GM19438 (cell line): Measurements from ENCODE around the gene KMT2C.
"Not testable (repeated sequence)": the region's sequence is repeated elsewhere in the genome, so short reads cannot be mapped to it uniquely, and the experiment has no call there.

Experiments
- ATAC-seq: cut with Tn5 transposase; IDR thresholded peaks from one replicate; pipeline ENCODE4 v1.9.1; 2021; ENCODE audit warnings: low read depth; ENCODE audit not compliant: unreplicated experiment

KMT2C gene

DNA sequence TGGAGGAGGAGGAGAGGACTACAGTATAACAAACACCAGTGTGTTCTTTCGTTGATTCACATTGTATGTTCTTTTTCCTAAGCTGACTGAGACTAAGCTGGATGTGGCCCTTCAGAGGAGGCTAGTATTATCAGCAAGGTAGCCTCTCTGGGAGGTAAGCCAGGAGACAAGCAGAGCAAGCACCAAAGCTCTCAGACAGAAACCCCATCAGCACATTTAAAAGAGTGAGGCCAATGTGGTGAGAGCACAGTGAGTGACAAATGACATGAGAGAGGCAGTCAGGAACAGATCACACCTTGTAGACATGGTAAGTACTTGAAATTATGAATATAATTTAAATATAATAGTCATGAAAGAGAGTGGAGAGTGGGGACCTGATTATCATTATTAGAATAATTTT is 107.6 kb downstream of the KMT2C start:
- no peak for ATAC-seq

DNA sequence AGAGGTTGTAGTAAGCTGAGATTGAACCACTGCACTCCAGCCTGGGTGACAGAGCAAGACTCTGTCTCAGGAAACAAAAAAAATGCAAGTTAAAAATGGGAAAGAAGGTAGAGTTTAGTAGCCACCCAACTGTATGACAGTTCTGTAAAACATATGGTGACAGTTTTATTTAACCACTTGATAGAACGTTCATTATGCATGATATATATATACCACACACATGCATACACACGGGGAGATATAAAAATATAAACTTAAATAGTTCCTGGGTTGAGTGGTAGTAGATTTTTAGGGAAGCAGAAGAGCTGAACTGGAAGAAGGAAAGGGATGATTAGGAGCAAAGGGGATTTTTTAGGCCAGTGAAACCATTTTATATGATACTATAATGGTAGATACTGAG is 120.0 kb downstream of the KMT2C start:
- ATAC-seq, result no peak

DNA sequence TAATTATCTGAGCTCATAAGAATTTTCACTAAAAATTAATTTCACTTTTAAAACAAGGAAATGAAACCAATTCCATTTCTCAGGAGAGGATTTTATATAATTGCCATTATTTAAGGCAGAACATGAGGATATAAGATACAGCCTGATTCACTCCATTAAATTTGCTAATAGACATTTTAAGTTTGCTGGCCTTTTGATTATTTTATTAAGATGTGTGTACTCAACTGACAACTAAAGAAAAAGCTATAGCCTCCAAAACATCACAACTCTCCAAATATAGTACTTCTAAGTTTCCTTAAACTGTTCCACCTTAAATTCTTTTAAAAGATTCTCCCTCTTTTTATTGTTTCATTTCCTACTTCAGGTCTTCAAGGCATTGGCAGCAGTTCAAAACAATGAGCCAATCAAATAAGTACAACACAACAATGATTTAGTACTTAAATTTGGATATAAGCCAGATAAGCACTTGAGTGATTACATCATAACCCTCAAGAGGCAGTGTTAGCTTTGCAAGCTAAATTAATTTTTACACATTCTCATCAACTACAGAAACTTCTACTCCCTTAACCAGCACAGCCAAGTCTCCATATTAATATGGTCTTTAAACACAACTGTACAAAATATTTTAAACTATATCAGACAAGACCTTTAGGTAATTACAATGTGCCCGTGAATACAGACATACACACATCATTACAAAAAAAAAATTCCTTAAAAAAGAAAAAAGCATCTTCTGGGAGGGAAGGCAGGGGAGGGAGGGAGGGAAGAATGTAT is 121.8 kb downstream of the KMT2C start:
- ATAC-seq, result no peak

DNA sequence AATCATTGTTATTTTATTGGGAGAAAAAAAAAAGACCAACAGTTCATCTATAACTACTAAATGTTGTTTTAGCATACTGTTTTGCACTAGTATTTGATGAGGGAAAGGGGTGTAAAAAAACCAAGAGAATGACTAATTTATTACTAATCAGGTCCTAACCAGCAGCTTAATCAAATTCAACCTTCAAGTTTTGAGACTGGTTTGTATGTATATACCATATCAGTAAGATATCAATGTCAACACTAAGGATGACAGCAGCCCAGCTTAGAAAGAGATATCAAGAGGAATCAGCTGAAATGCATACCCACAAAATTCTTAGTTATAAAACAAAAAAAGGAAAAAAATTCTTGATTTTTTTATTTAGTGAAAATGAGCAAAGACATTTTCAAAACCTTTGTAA is 122.6 kb downstream of the KMT2C start:
- ATAC-seq, result no peak

DNA sequence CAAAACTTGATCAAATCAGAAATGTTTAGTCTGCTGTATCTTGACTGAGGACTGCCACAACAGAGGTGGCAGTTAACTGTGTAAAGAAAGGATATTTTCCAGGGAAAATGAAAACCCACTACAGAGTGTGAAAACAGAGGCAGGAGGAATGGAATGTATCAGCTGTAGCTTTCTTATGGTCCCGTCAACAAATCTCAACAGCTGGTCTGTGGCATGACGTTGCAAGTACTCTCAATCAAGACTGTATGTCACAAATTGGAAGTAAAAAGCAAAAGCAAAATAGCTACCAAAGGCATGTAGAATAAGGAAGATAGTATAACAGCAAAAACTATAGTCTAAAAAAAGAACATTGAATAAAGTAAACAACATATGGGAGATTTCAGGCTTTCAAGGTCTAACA is 123.5 kb downstream of the KMT2C start:
- no peak for ATAC-seq

DNA sequence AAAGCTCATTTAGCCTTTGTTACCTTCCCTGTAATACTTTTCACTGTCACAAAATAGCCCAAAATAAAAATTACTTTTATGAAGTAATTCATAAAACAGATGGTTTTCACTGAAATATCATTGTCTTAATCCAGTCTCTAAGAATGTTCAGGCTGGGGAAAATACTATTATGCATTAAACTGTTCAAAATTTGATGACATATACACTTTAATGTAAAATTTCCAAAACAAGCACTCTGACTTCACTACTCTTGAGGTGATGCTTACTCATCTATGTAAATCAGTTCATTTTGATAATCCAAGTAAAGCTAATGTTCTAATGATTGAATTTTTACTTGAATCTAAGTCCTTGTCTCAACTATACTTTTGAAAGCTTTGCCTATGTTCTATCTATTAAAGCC is 127.9 kb downstream of the KMT2C start:
- no peak for ATAC-seq

DNA sequence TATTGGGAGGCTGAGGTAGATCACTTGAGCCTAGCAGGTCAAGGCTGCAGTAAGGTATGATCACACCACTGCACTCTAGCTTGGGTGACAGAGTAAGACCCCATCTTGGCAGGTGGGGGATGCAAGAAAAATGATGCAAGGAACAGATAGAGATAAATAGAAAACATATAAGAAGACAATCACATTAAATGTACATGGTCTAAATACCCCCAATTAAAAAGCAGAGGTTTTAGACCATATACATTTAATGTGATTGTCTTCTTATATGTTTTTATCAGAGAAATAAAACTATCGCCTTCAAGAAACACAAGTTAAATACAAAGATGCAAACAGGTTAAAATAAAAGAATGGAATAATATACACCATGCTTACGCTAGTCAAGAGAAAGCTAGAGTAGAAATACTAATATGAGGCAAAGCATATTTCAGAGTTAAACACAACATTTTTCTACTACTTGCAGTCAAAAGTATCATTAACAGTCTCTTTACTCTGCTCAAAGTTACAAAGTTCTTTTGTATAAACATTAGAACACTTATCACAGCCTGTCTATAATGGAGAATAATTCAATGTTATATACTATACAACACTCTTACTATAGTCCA is 136.2 kb downstream of the KMT2C start:
- ATAC-seq, result not testable (repeated sequence)

DNA sequence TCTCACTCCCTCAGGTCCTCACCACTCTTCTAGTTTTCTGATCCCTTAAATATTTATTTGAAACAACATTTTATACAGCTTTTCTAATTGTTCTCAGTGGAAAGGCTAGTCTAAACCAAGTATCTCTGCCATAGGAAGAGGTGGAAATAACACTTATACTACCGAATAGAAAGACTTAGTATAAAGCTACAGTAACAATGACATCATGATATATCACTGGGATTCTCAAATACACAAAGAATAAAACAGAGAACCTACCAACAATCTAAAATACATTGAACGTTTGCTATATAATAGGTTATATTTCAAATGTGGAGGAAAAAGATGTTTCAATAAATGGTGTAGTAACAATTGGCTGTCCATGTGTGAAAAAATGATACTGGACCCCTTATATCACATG is 142.9 kb downstream of the KMT2C start:
- no peak for ATAC-seq

DNA sequence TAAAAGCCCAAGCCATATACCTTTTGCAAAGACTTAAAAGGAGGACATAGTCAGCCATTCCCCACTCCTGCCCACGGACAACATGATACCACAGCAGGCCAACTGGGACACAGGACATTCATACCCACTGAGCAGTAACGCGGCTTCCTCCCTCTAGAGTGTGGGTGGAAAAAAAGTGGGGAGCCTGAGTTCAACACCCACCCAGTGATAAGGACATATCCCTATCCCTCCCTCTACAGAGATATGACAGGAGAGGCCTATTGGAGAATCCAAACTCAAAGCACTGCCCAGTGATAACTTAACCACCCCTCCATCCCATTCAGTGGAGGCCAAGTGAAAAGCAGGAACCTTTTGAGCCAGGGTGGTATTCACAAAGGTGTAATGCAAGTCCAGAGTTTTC is 148.8 kb downstream of the KMT2C start:
- not testable (repeated sequence) for ATAC-seq

DNA sequence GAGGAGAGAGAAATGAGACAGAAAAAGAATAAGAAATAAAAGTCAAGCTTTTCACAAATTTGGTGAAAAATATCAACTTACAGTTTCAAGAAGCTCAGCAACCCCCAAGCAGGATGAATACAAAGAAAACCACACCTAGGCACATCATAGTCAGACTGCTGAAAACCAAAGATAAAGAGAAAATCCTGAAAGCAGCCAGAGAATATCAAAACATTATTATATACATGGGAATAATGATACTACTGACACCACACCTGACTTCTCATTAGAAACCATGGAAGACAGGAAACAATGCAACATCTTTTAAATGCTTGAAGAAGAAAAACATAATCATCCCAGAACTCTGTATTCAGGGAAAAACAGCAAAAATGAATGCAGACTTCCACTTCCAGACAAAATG is 149.6 kb downstream of the KMT2C start:
- not testable (repeated sequence) for ATAC-seq

DNA sequence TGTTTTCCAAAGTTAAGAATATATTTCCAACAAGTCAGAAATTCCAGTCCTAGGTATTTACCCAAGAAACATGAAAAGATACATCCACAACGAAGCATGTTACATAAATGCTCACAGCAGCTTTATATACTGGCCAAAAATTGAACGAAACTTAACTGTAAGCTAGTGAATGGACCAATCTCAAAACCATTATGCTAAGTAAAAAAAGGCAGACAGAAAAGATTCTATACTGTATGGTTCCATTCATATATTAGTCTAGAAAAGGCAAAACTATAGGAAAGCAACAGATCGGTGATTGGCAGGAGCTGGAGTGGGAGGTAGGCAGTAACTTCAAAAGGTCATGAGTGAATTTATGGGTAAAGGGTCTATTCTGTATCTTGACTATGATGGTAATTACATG is 150.8 kb downstream of the KMT2C start:
- not testable (repeated sequence) for ATAC-seq

DNA sequence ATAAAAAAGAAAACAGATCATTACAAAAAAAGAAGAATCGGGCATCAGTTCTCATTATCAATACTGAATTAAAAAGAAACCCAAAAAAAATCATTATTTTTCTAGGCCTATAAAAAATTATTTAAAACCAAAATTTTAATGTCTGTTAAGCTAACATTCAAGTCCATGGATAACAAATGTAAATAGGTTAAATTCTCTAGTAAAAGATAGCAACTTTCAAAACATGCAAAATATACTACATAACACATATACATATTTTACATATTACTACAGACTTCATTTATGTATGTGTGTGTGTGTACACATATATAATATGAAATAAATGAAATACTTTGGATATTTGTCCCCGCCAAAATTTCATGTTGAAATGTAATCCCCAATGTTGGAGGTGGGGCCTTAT is 158.1 kb downstream of the KMT2C start:
- not testable (repeated sequence) for ATAC-seq

DNA sequence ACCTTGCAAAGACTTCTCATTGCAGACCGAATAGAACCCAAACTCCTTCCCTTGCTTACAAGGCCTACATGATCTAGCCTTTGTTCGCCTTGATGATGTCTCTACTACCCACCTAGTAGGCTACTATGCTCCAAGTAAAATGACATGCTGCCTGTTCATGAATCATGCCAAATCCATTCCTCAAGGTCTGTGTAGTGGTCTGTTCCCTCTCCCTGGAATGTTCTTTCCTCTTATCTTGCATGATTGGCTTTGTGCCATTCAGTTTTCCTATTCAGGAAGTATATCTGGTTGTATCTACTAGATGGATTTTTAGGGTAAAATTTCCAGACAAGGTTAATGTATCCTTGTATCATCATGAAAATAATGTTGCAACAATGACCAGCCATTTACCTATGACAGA is 165.4 kb downstream of the KMT2C start:
- ATAC-seq, result not testable (repeated sequence)

DNA sequence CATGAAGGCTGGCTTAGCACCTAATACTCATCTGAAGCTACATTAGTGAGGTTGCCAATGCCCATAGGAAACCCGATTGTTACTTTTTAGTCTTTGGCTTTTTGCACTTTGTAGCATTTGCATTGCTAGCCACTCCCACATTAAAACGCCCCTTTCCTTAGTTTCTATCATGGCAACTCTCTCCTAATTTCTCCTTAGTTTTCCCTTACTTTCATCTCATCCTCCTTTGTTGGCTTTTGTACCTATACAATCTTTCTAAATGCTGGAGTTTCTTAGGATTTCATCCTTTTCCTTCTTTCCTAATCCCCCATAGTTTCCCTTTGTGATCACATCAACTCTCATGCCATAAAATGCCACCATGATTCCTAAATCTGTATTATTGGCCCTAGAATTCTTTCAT is 168.9 kb downstream of the KMT2C start:
- not testable (repeated sequence) for ATAC-seq

DNA sequence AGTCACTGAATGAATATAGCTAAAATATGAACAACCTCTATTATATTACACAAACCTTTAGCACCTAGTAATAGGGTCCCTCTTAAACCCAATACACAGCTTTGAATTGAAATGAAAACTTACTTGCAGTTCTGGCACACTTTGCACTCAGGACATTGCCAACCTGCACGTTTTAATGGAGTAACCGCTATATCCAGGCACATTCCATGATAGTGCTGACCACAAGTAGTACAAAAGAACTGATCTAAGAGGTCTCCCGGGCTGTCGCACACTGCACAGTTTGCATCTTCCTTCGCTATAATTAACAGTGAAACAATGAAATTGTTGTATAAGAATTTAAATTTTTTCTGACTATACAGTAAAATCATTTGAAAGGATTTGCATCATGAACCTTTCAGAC is 170.9 kb downstream of the KMT2C start:
- ATAC-seq, result not testable (repeated sequence)

DNA sequence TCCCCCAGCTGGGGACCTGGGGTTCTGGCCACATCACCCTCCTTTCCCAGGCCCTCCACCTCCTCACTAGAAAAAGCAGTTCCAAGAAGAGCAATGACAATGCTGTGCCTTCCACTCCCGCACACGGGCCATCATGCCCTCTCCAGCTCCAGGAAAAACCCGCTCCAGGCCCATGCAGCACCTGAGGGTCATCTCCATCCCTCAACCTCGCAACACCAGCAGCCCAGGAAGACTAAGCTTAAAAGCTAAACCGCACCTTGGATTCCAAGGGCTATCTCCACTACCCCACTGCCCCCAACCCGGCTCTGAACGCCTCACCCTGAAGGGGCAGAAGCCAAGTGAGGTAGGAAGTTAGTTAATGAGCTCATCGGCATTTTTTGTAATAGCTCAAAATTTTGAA is 173.7 kb downstream of the KMT2C start:
- not testable (repeated sequence) for ATAC-seq

DNA sequence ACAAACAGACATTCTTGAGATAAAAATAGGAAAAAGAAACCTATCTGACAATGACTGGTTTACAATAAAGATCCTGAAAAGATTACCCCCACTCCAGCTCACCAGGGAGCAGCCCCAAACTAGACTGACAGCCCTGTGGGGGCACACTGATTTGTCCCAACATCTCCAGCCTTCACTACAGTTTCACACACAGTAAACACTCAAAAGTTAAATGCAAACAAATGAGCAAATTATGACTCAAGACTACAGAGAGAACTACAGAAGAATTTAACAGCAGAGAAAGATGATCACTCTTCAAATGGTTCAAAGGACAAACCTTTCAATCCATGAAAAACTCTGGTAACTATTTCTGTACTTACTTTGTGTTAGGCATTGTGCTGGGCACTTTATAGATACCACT is 176.2 kb downstream of the KMT2C start:
- ATAC-seq, result not testable (repeated sequence)

DNA sequence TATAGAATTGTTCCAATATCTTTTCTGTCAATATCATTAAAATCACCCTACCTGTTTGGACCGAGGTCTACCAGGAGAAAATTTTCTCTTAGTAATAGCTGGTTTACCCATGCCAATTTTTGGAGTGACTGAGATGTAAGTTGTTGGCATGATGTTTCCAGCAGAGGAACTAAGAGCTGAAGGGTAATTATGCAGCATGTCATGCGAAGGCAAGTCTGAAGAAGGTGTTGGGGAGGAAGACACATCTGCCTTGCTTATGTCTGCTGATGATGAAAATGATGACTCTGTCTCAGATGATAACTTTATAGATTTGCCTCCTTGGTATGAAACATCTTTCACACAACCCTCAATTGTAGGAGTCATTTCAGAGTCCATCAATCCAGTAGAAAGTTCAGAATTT is 188.0 kb downstream of the KMT2C start:
- not testable (repeated sequence) for ATAC-seq

DNA sequence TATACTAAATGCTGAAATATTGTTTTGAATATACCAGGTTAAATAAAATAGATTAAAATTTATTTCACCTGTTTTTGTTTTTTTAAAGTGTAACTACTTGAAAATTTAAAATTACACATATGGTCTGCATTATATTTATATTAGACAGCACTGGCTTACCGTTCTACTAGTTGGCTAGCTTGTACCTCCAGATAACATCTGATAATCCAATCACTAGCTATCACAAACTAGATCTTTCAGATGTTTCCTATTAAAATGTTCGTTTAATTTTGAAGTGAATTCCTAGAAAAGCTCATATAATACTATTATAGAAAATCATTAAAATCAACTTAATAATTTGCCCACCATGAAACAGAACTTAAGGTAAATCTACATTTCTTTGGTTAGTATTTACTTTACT is 190.4 kb downstream of the KMT2C start:
- ATAC-seq, result not testable (repeated sequence)

DNA sequence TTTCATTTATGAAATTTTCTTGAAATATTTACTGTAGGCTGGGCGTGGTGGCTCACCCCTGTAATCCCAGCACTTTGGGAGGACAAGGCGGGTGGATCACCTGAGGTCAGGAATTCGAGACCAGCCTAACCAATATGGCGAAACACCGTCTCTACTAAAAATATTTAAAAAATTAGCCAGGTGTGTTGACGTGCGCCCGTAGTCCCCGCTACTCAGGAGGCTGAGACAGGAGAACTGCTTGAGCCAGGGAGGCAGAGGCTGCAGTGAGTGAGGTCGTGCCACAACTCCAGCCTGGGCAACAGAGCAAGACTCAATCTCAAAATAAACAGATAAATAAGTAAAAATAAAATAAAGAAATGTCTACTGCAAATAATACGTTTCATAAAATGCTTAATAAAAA is 192.3 kb downstream of the KMT2C start:
- not testable (repeated sequence) for ATAC-seq

DNA sequence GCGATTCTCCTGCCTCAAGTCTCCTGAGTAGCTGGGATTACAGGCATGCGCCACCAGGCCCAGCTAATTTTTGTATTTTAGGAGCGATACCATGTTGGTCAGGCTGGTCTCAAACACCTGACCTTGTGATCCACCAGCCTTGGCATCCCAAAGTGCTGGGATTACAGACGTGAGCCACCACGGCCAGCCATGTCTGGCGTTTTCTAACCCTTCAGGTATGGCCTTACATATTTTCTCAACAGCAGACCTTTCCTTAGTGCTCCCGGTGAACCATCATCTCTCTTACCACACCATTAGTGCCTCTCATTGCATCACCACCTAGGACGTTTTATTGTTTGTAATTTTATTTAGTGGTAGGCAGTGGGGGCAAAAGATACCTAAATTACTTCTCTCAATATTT is 194.5 kb downstream of the KMT2C start:
- ATAC-seq, result not testable (repeated sequence)

DNA sequence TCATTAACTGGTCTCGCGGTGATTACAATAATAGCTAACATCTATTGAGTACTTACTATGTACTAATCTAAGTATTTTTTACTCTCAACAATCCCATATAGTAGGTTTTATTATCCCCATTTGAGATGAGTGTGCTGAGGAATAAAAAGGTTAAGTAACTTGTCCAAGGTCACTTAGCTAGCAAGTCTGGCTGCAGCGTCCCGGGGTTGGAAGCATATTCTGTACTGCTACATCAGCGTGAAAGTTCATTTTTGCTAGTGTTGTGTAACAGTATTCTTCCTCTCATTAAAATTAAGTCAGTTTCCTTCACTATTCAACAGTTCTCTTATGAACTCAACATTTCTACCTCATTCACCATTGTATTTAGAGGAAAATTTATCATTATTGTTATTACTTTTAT is 199.5 kb downstream of the KMT2C start:
- ATAC-seq, result not testable (repeated sequence)
